HEK293T (cell line): ENCODE results near the gene NRDE2.

Experiments used
- CTCF ChIA-PET: fragments of 350-600 bp; formaldehyde crosslinking; extraction: SDS; loops from one replicate; lab custom pipeline; 2021; ENCODE audit warnings: antibody characterized with exemption, inconsistent platforms; lab: Yijun Ruan, JAX
- POLR2A ChIA-PET: fragments of 350-600 bp; formaldehyde crosslinking; extraction: SDS; loops from one replicate; lab custom pipeline; 2020; ENCODE audit warnings: antibody characterized with exemption, inconsistent platforms; lab: Yijun Ruan, JAX
- DNase-seq: peaks from one replicate; pipeline ENCODE4 v3.0.0; 2012; ENCODE audit warnings: mixed read lengths; ENCODE audit errors: extremely low spot score
- ARNT ChIP-seq: fragments of 450-650 bp; IDR thresholded peaks from 2 replicates; pipeline ENCODE4 v1.6.1; 2017; ENCODE audit warnings: mild to moderate bottlenecking
- BHLHE40 ChIP-seq: fragments of 450-650 bp; IDR thresholded peaks from 2 replicates; pipeline ENCODE4 v1.6.1; 2016; ENCODE audit warnings: mild to moderate bottlenecking, moderate library complexity, borderline replicate concordance
- CTBP1 ChIP-seq: fragments of 450-650 bp; IDR thresholded peaks from 2 replicates; pipeline ENCODE4 v1.6.1; 2016; ENCODE audit warnings: borderline replicate concordance
- ELF4 ChIP-seq: fragments of 450-650 bp; IDR thresholded peaks from 2 replicates; pipeline ENCODE4 v1.6.1; 2017; ENCODE audit warnings: antibody characterized with exemption
- FOXA1 ChIP-seq: fragments of 450-650 bp; IDR thresholded peaks from 2 replicates; pipeline ENCODE4 v1.6.1; 2016; ENCODE audit warnings: mild to moderate bottlenecking
- FOXK2 ChIP-seq: fragments of 450-650 bp; IDR thresholded peaks from 2 replicates; pipeline ENCODE4 v1.6.1; 2016; ENCODE audit warnings: mild to moderate bottlenecking
- FOXM1 ChIP-seq: fragments of 450-650 bp; IDR thresholded peaks from 2 replicates; pipeline ENCODE4 v1.6.1; 2017; ENCODE audit warnings: mild to moderate bottlenecking, borderline replicate concordance
- HDGF ChIP-seq: fragments of 450-650 bp; IDR thresholded peaks from 2 replicates; pipeline ENCODE4 v1.6.1; 2017; ENCODE audit warnings: antibody characterized with exemption, borderline replicate concordance
- L3MBTL2 ChIP-seq: fragments of 450-650 bp; conservative IDR thresholded peaks from 2 replicates; pipeline ENCODE4 v1.6.1; 2016; ENCODE audit warnings: mild to moderate bottlenecking
- LEF1 ChIP-seq: fragments of 450-650 bp; IDR thresholded peaks from 2 replicates; pipeline ENCODE4 v1.6.1; 2017; ENCODE audit warnings: mild to moderate bottlenecking, borderline replicate concordance
- NFRKB ChIP-seq: fragments of 450-650 bp; IDR thresholded peaks from 2 replicates; pipeline ENCODE4 v1.6.1; 2016; ENCODE audit warnings: mild to moderate bottlenecking, moderate library complexity
- PKNOX1 ChIP-seq: fragments of 450-650 bp; IDR thresholded peaks from 2 replicates; pipeline ENCODE4 v1.6.1; 2016
- SP1 ChIP-seq: fragments of 450-650 bp; IDR thresholded peaks from 2 replicates; pipeline ENCODE4 v1.6.1; 2017
- SUZ12 ChIP-seq: fragments of 450-650 bp; IDR thresholded peaks from 2 replicates; pipeline ENCODE4 v1.6.1; 2016; ENCODE audit warnings: mild to moderate bottlenecking
- TARDBP ChIP-seq: fragments of 450-650 bp; IDR thresholded peaks from 2 replicates; pipeline ENCODE4 v1.6.1; 2016
- ZNF384 ChIP-seq: fragments of 450-650 bp; IDR thresholded peaks from 2 replicates; pipeline ENCODE4 v1.6.1; 2016

The NRDE2 gene

GRCh38 chr14:90354551-90355298, 23.0 kb upstream of the NRDE2 start:
- CTCF ChIA-PET: no interaction called here
- POLR2A ChIA-PET: no interaction called here
- no peak for TF ChIP-seq BHLHE40
- no peak for TF ChIP-seq NFRKB
- no peak for TF ChIP-seq ARNT
- TF ChIP-seq PKNOX1: no peak
- TF ChIP-seq CTBP1: no peak
- TF ChIP-seq FOXM1: no peak
- TF ChIP-seq LEF1: no peak
- no peak for TF ChIP-seq TARDBP
- TF ChIP-seq SP1: no peak
- no peak for TF ChIP-seq ZNF384
- DNase-seq: no peak

DNA sequence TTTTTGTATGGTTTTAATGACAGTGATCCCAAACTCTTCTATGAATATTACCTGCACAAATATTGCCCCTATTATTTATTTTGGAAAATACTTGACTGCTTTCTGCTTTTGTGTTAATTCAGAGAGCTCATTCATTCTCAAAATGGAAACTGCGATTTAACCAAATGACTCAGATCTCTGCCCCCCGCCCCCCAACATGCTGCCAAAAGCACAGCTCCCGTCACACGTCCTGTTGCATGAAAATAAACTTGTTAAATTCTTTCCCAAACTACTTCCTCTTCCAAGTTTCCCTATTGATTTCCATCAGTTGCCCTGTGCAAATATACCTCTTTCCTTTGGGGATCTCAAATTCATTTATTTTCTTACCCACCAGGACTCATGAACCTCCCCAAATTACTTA, 18.0 kb upstream of the NRDE2 start:
- POLR2A ChIA-PET: interaction anchor here (1.0 kb wide), 1 partner anchor 34 kb away, joined by 3 read pairs; no protein-coding TSS in a partner anchor
- TF ChIP-seq L3MBTL2: no peak
- no peak for TF ChIP-seq PKNOX1
- TF ChIP-seq HDGF: no peak
- no peak for TF ChIP-seq BHLHE40
- TF ChIP-seq FOXK2: no peak
- no peak for TF ChIP-seq SP1
- no peak for TF ChIP-seq LEF1
- no peak for TF ChIP-seq FOXA1
- TF ChIP-seq ARNT: no peak
- TF ChIP-seq ZNF384: no peak
- no peak for TF ChIP-seq TARDBP
- TF ChIP-seq ELF4: no peak
- no peak for TF ChIP-seq SUZ12
- no peak for TF ChIP-seq NFRKB
- no peak for TF ChIP-seq FOXM1
- TF ChIP-seq CTBP1: no peak
- no peak for DNase-seq
- CTCF ChIA-PET: no interaction called here

GRCh38 chr14:90348270-90348669, 16.5 kb upstream of the NRDE2 start:
- no peak for TF ChIP-seq SUZ12
- TF ChIP-seq ELF4: no peak
- TF ChIP-seq BHLHE40: no peak
- TF ChIP-seq CTBP1: no peak
- TF ChIP-seq NFRKB: no peak
- no peak for TF ChIP-seq PKNOX1
- TF ChIP-seq ZNF384: no peak
- no peak for TF ChIP-seq LEF1
- no peak for TF ChIP-seq L3MBTL2
- no peak for TF ChIP-seq HDGF
- no peak for TF ChIP-seq FOXA1
- TF ChIP-seq TARDBP: no peak
- TF ChIP-seq ARNT: no peak
- TF ChIP-seq FOXK2: no peak
- POLR2A ChIA-PET: no interaction called here
- CTCF ChIA-PET: no interaction called here
- DNase-seq: no peak

GRCh38 chr14:90345239-90345557, 13.5 kb upstream of the NRDE2 start:
- POLR2A ChIA-PET: interaction anchor here (0.7 kb wide), 1 partner anchor 39 kb away, joined by 3 read pairs; no protein-coding TSS in a partner anchor
- CTCF ChIA-PET: no interaction called here
- no peak for DNase-seq
- no peak for TF ChIP-seq NFRKB
- TF ChIP-seq TARDBP: no peak
- TF ChIP-seq ZNF384: no peak
- TF ChIP-seq ARNT: no peak
- no peak for TF ChIP-seq FOXA1
- no peak for TF ChIP-seq SUZ12
- TF ChIP-seq PKNOX1: no peak

- ChIA-PET CTCF (interaction anchor here (0.6 kb wide), 1 partner anchor 41 kb away, joined by 3 read pairs; no protein-coding TSS in a partner anchor), POLR2A (interaction anchor here (0.7 kb wide), 1 partner anchor 39 kb away, joined by 3 read pairs; no protein-coding TSS in a partner anchor)
- no peak for DNase-seq
- no peak for TF ChIP-seq FOXK2
- TF ChIP-seq TARDBP: no peak
- no peak for TF ChIP-seq CTBP1
- TF ChIP-seq PKNOX1: no peak
- no peak for TF ChIP-seq SP1
- TF ChIP-seq ELF4: no peak
- no peak for TF ChIP-seq ZNF384
- TF ChIP-seq NFRKB: no peak
- no peak for TF ChIP-seq FOXM1
- no peak for TF ChIP-seq SUZ12
- no peak for TF ChIP-seq FOXA1
These were observed 12.8 kb upstream of the NRDE2 start for GRCh38 chr14:90344331-90345238.
